GM18951 (cell line): ENCODE results near the gene FKBP1A.

Source experiments
- POLR2A ChIP-seq: IDR thresholded peaks from 4 replicates; pipeline ENCODE4 v1.6.1; 2011; ENCODE audit warnings: mild to moderate bottlenecking; ENCODE audit not compliant: insufficient read length, insufficient read depth; ENCODE audit errors: extremely low read depth
- in situ Hi-C: fragments of 300-500 bp; cut with MboI; formaldehyde crosslinking; loops from one replicate; pipeline ENCODE4 v1.12.0; 2022; ENCODE audit warnings: low sequenced_read_pairs, mixed read lengths, inconsistent platforms; ENCODE audit not compliant: unreplicated experiment

Gene FKBP1A

GRCh38 chr20:1334370-1334731 is 58.5 kb downstream of the FKBP1A start:
- TF ChIP-seq POLR2A: no peak
- in situ Hi-C loops: loop anchor here (10.0 kb wide), 1 partner anchor 110 kb away; no protein-coding TSS in a partner anchor

- no peak for TF ChIP-seq POLR2A
- in situ Hi-C loops: loop anchor here (10.0 kb wide), 1 partner anchor 111 kb away; no protein-coding TSS in a partner anchor
Measured at GRCh38 chr20:1333462-1334369, 59.1 kb downstream of the FKBP1A start.

- in situ Hi-C loops: loop anchor here (10.0 kb wide), 1 partner anchor 112 kb away; no protein-coding TSS in a partner anchor
- TF ChIP-seq POLR2A: no peak
Measured at GRCh38 chr20:1332749-1333300, 60.0 kb downstream of the FKBP1A start.

GRCh38 chr20:1331801-1332453 is 60.9 kb downstream of the FKBP1A start:
- TF ChIP-seq POLR2A: no peak
- in situ Hi-C loops: loop anchor here (10.0 kb wide), 1 partner anchor 113 kb away; no protein-coding TSS in a partner anchor

GRCh38 chr20:1331101-1331500 is 61.8 kb downstream of the FKBP1A start:
- in situ Hi-C loops: loop anchor here (10.0 kb wide), 1 partner anchor 114 kb away; no protein-coding TSS in a partner anchor
- no peak for TF ChIP-seq POLR2A

- in situ Hi-C loops: loop anchor here (10.0 kb wide), 1 partner anchor 115 kb away; no protein-coding TSS in a partner anchor
- no peak for TF ChIP-seq POLR2A
Measured at GRCh38 chr20:1330075-1330830, 62.6 kb downstream of the FKBP1A start.

GRCh38 chr20:1328680-1329330 is 64.0 kb downstream of the FKBP1A start, which contains the start of gene SDCBP2:
SDCBP2 (minus strand) TSS chr20:1329139; CDS start chr20:1320416, 8,723 bp downstream.
- in situ Hi-C loops: no loop called here
- TF ChIP-seq POLR2A: no peak

GRCh38 chr20:1327827-1328679 is 64.8 kb downstream of the FKBP1A start:
- no peak for TF ChIP-seq POLR2A

GRCh38 chr20:1327241-1327653 is 65.6 kb downstream of the FKBP1A start:
- in situ Hi-C loops: no loop called here
- no peak for TF ChIP-seq POLR2A

More at GRCh38 chr20:1327827-1328679, 64.8 kb downstream of the FKBP1A start:
- in situ Hi-C loops: no loop called here

GRCh38 chr20:1326031-1326930 is 66.6 kb downstream of the FKBP1A start:
- no peak for TF ChIP-seq POLR2A
- in situ Hi-C loops: no loop called here
